Esophagus muscularis mucosa (tissue), 4 donors: ENCODE data around the gene SLC24A4.

Source experiments
- EP300 ChIP-seq: sonication (generic); formaldehyde crosslinking; IDR thresholded peaks from one replicate; pipeline ENCODE4 v1.6.1; 2017; ENCODE audit warnings: antibody characterized with exemption
- POLR2A ChIP-seq: fragments of 450-650 bp; IDR thresholded peaks from one replicate; pipeline ENCODE4 v1.6.1; 2017; ENCODE audit warnings: antibody characterized with exemption, moderate library complexity, mild to moderate bottlenecking, low read depth
- POLR2AphosphoS5 ChIP-seq, 2 donors: sonication (generic); formaldehyde crosslinking; IDR thresholded peaks; one replicate each; pipeline ENCODE4 v1.6.1; 2017; ENCODE audit warnings: antibody characterized with exemption in 2 of 2
- TF ChIP-seq, protein P1 (sequence below), 3 experiments: fragments of 200-600 bp in 2 of 3; fragments of 450-650 bp in 1 of 3; sonication (generic) in 2 of 3; IDR thresholded peaks; one replicate each; pipeline ENCODE4 v1.5.1; 2017 to 2019; ENCODE audit warnings: antibody characterized with exemption in 3 of 3, mild to moderate bottlenecking in 2 of 3, moderate library complexity in 1 of 3

DNA sequence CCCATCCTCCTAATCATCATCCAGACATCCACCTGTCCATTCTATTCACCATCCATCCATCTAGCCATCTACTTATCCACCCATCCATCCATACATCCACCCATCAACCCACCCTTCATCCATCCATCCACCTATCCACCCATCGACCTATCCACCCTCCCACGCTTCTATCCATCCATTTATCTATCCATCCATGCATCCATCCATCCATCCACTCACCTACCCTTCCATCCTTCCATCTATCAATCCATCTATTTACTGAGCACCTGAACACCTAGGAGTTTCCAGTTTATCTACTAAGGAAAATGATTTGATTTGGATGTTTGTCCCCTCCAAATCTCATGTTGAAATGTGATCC, 198.1 kb downstream of the SLC24A4 start:
- TF ChIP-seq, protein P1, sequence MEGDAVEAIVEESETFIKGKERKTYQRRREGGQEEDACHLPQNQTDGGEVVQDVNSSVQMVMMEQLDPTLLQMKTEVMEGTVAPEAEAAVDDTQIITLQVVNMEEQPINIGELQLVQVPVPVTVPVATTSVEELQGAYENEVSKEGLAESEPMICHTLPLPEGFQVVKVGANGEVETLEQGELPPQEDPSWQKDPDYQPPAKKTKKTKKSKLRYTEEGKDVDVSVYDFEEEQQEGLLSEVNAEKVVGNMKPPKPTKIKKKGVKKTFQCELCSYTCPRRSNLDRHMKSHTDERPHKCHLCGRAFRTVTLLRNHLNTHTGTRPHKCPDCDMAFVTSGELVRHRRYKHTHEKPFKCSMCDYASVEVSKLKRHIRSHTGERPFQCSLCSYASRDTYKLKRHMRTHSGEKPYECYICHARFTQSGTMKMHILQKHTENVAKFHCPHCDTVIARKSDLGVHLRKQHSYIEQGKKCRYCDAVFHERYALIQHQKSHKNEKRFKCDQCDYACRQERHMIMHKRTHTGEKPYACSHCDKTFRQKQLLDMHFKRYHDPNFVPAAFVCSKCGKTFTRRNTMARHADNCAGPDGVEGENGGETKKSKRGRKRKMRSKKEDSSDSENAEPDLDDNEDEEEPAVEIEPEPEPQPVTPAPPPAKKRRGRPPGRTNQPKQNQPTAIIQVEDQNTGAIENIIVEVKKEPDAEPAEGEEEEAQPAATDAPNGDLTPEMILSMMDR (IDR thresholded peaks at IDR 0.05), result no peak
- no peak for TF ChIP-seq POLR2A
- TF ChIP-seq POLR2AphosphoS5 (IDR thresholded peaks at IDR 0.05), result no peak
- no peak for TF ChIP-seq EP300
